WTC11 (cell line): ENCODE measurements around the gene LTA4H. TPM values are rescaled to one million over a fixed set of nuclear protein-coding genes. Genes with fewer than 3 reads are reported as not detected.

Experiments
- ATAC-seq: fragments of 200-7000 bp; cut with Tn5 transposase; 2 replicates; pipeline ENCODE4 v1.10.0; 2021; ENCODE audit warnings: mild to moderate bottlenecking, moderate library complexity
- CTCF ChIA-PET: fragments of 300-600 bp; sonication (Branson Sonifier 250); formaldehyde crosslinking; loops from one replicate; lab custom pipeline; 2021; ENCODE audit warnings: antibody characterized with exemption; lab: Charles Lee
- POLR2A ChIA-PET: fragments of 350-600 bp; sonication (Branson Sonifier 250); formaldehyde crosslinking; loops from one replicate; lab custom pipeline; 2021; ENCODE audit warnings: antibody characterized with exemption; lab: Charles Lee
- DNase-seq: peaks from one replicate; pipeline ENCODE4 v3.0.0; 2021; ENCODE audit warnings: low spot score
- H3K27ac Mint-ChIP-seq: 2 replicates; pipeline ENCODE4 v1.8.0; 2021; ENCODE audit warnings: mixed read lengths
- H3K27me3 Mint-ChIP-seq: 2 replicates; pipeline ENCODE4 v1.8.0; 2021; ENCODE audit warnings: low read depth, mild to moderate bottlenecking, moderate library complexity, mixed read lengths
- H3K36me3 Mint-ChIP-seq: 2 replicates; pipeline ENCODE4 v1.8.0; 2021; ENCODE audit warnings: mixed read lengths
- H3K4me1 Mint-ChIP-seq: 2 replicates; pipeline ENCODE4 v1.8.0; 2022; ENCODE audit warnings: mixed read lengths
- H3K4me3 Mint-ChIP-seq: 2 replicates; pipeline ENCODE4 v1.8.0; 2021; ENCODE audit warnings: mild to moderate bottlenecking, moderate library complexity, mixed read lengths
- H3K9me3 Mint-ChIP-seq: 2 replicates; pipeline ENCODE4 v1.8.0; 2021; ENCODE audit warnings: mixed read lengths
- ATF1 ChIP-seq: sonication (generic); formaldehyde crosslinking; IDR thresholded peaks from 2 replicates; pipeline ENCODE4 v1.8.1; 2023; ENCODE audit warnings: mild to moderate bottlenecking, moderate library complexity, missing genetic modification reagents
- CBFB ChIP-seq: sonication (generic); formaldehyde crosslinking; IDR thresholded peaks from 2 replicates; pipeline ENCODE4 v1.8.1; 2022; ENCODE audit warnings: mild to moderate bottlenecking, low read depth, missing genetic modification reagents
- CDX4 ChIP-seq: fragments of 250-450 bp; sonication (Bioruptor Pico); IDR thresholded peaks from 2 replicates; pipeline ENCODE4 v1.9.0; 2021; ENCODE audit warnings: moderate library complexity, mild to moderate bottlenecking, inconsistent platforms, borderline replicate concordance
- FOXJ3 ChIP-seq: sonication (generic); formaldehyde crosslinking; IDR thresholded peaks from 2 replicates; pipeline ENCODE4 v1.9.0; 2021; ENCODE audit warnings: missing genetic modification reagents, mild to moderate bottlenecking, borderline replicate concordance
- FOXK1 ChIP-seq: sonication (generic); formaldehyde crosslinking; IDR thresholded peaks from 2 replicates; pipeline ENCODE4 v1.8.0; 2022; ENCODE audit warnings: mild to moderate bottlenecking, moderate library complexity, missing genetic modification reagents
- FOXP1 ChIP-seq: sonication (generic); formaldehyde crosslinking; IDR thresholded peaks from 2 replicates; pipeline ENCODE4 v1.8.0; 2022; ENCODE audit warnings: missing genetic modification reagents, mild to moderate bottlenecking, moderate library complexity, borderline replicate concordance
- FOXP4 ChIP-seq: sonication (generic); formaldehyde crosslinking; IDR thresholded peaks from 2 replicates; pipeline ENCODE4 v1.8.0; 2022; ENCODE audit warnings: mild to moderate bottlenecking, missing genetic modification reagents
- GTF2I ChIP-seq: fragments of 250-450 bp; sonication (Bioruptor Pico); conservative IDR thresholded peaks from 2 replicates; pipeline ENCODE4 v1.4.0; 2021; ENCODE audit warnings: mild to moderate bottlenecking
- HMGA2 ChIP-seq: fragments of 250-450 bp; sonication (Bioruptor Pico); IDR thresholded peaks from 2 replicates; pipeline ENCODE4 v1.4.0; 2021; ENCODE audit warnings: mild to moderate bottlenecking, moderate library complexity
- MXD4 ChIP-seq: fragments of 250-450 bp; sonication (Bioruptor Pico); IDR thresholded peaks from 2 replicates; pipeline ENCODE4 v1.8.0; 2021; ENCODE audit warnings: mild to moderate bottlenecking, moderate library complexity, borderline replicate concordance
- RORB ChIP-seq: fragments of 250-450 bp; sonication (Bioruptor Pico); IDR thresholded peaks from 2 replicates; pipeline ENCODE4 v1.9.0; 2021; ENCODE audit warnings: mild to moderate bottlenecking
- SOX15 ChIP-seq: fragments of 250-450 bp; sonication (Bioruptor Pico); IDR thresholded peaks from 2 replicates; pipeline ENCODE4 v1.9.0; 2021; ENCODE audit warnings: mild to moderate bottlenecking
- TEAD4 ChIP-seq: sonication (generic); formaldehyde crosslinking; IDR thresholded peaks from 2 replicates; pipeline ENCODE4 v1.8.0; 2022; ENCODE audit warnings: mild to moderate bottlenecking, missing genetic modification reagents
- ZNF121 ChIP-seq: sonication (generic); formaldehyde crosslinking; IDR thresholded peaks from 2 replicates; pipeline ENCODE4 v1.8.0; 2023; ENCODE audit warnings: missing genetic modification reagents
- total RNA-seq: library from RNA; stranded (reverse); gene quantifications from 3 replicates; pipeline ENCODE4 v1.2.3, GENCODE V29; 2021
- TF ChIP-seq, protein P1 (sequence below): sonication (generic); formaldehyde crosslinking; IDR thresholded peaks from 2 replicates; pipeline ENCODE4 v1.8.1; 2022; ENCODE audit warnings: mild to moderate bottlenecking, moderate library complexity, missing genetic modification reagents
- TF ChIP-seq, protein P2 (sequence below): sonication (generic); formaldehyde crosslinking; IDR thresholded peaks from 2 replicates; pipeline ENCODE4 v1.8.1; 2023; ENCODE audit warnings: mild to moderate bottlenecking, missing genetic modification reagents, borderline replicate concordance
- TF ChIP-seq, protein P3 (sequence below): sonication (generic); formaldehyde crosslinking; IDR thresholded peaks from 2 replicates; pipeline ENCODE4 v1.8.0; 2022; ENCODE audit warnings: mild to moderate bottlenecking, missing genetic modification reagents
- TF ChIP-seq, protein P4 (sequence below): fragments of 250-450 bp; sonication (Bioruptor Pico); IDR thresholded peaks from 2 replicates; pipeline ENCODE4 v1.9.0; 2021; ENCODE audit warnings: mild to moderate bottlenecking, borderline replicate concordance
- TF ChIP-seq, protein P5 (sequence below): fragments of 250-450 bp; sonication (Bioruptor Pico); IDR thresholded peaks from 2 replicates; pipeline ENCODE4 v1.9.0; 2021; ENCODE audit warnings: mild to moderate bottlenecking

LTA4H gene
- total RNA-seq, 1 experiment from 2014 or later: 134 TPM

GRCh38 chr12:96050139-96050538 is 14.8 kb upstream of the LTA4H start:
- Mint-ChIP-seq H3K4me3 (no peak overlapping the region), H3K36me3 (0 out of 2 replicates have a peak, but pooled peaks cover 2% of the 10 kb centered on the region), H3K4me1 (peaks cover 11% of the 10 kb centered on the region; the same call in 1 of the 2 replicates), H3K27me3 (no peaks in the 10 kb centered on the region; the same call in 1 of the 2 replicates), H3K9me3 (peaks cover 32% of the 10 kb centered on the region), H3K27ac (no peak overlapping the region)
- DNase-seq (no peak), ATAC-seq (no peak)
- ChIA-PET POLR2A (no interaction called here), CTCF (no interaction called here)
- no peak for TF ChIP-seq RORB (CRISPR knock-in tag)
- no peak for TF ChIP-seq CDX4 (CRISPR knock-in tag)
- no peak for TF ChIP-seq FOXP1 (CRISPR knock-in tag)
- no peak for TF ChIP-seq ATF1 (CRISPR knock-in tag)
- no peak for TF ChIP-seq GTF2I (CRISPR knock-in tag)

- Mint-ChIP-seq H3K4me3 (no peak overlapping the region), H3K36me3 (0 out of 2 replicates have a peak, but pooled peaks cover 2% of the 10 kb centered on the region), H3K4me1 (peaks cover 11% of the 10 kb centered on the region; the same call in 1 of the 2 replicates), H3K9me3 (peaks cover 31% of the 10 kb centered on the region), H3K27ac (no peak overlapping the region), H3K27me3 (no peaks in the 10 kb centered on the region; the same call in 1 of the 2 replicates)
- ChIA-PET CTCF (no interaction called here), POLR2A (no interaction called here)
- no peak for ATAC-seq
- no peak for DNase-seq
- TF ChIP-seq, protein P1, sequence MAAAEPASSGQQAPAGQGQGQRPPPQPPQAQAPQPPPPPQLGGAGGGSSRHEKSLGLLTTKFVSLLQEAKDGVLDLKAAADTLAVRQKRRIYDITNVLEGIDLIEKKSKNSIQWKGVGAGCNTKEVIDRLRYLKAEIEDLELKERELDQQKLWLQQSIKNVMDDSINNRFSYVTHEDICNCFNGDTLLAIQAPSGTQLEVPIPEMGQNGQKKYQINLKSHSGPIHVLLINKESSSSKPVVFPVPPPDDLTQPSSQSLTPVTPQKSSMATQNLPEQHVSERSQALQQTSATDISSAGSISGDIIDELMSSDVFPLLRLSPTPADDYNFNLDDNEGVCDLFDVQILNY (CRISPR knock-in tag): no peak
- TF ChIP-seq FOXK1 (no peak), CBFB (CRISPR knock-in tag) (no peak), TEAD4 (CRISPR knock-in tag) (no peak), FOXP4 (CRISPR knock-in tag) (no peak), ZNF121 (CRISPR knock-in tag) (no peak), FOXJ3 (no peak), HMGA2 (CRISPR knock-in tag) (no peak), SOX15 (CRISPR knock-in tag) (no peak), MXD4 (CRISPR knock-in tag) (no peak)
- TF ChIP-seq, protein P2, sequence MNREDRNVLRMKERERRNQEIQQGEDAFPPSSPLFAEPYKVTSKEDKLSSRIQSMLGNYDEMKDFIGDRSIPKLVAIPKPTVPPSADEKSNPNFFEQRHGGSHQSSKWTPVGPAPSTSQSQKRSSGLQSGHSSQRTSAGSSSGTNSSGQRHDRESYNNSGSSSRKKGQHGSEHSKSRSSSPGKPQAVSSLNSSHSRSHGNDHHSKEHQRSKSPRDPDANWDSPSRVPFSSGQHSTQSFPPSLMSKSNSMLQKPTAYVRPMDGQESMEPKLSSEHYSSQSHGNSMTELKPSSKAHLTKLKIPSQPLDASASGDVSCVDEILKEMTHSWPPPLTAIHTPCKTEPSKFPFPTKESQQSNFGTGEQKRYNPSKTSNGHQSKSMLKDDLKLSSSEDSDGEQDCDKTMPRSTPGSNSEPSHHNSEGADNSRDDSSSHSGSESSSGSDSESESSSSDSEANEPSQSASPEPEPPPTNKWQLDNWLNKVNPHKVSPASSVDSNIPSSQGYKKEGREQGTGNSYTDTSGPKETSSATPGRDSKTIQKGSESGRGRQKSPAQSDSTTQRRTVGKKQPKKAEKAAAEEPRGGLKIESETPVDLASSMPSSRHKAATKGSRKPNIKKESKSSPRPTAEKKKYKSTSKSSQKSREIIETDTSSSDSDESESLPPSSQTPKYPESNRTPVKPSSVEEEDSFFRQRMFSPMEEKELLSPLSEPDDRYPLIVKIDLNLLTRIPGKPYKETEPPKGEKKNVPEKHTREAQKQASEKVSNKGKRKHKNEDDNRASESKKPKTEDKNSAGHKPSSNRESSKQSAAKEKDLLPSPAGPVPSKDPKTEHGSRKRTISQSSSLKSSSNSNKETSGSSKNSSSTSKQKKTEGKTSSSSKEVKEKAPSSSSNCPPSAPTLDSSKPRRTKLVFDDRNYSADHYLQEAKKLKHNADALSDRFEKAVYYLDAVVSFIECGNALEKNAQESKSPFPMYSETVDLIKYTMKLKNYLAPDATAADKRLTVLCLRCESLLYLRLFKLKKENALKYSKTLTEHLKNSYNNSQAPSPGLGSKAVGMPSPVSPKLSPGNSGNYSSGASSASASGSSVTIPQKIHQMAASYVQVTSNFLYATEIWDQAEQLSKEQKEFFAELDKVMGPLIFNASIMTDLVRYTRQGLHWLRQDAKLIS (CRISPR knock-in tag): no peak
- TF ChIP-seq, protein P3, sequence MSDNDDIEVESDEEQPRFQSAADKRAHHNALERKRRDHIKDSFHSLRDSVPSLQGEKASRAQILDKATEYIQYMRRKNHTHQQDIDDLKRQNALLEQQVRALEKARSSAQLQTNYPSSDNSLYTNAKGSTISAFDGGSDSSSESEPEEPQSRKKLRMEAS (CRISPR knock-in tag): no peak
- TF ChIP-seq, protein P4, sequence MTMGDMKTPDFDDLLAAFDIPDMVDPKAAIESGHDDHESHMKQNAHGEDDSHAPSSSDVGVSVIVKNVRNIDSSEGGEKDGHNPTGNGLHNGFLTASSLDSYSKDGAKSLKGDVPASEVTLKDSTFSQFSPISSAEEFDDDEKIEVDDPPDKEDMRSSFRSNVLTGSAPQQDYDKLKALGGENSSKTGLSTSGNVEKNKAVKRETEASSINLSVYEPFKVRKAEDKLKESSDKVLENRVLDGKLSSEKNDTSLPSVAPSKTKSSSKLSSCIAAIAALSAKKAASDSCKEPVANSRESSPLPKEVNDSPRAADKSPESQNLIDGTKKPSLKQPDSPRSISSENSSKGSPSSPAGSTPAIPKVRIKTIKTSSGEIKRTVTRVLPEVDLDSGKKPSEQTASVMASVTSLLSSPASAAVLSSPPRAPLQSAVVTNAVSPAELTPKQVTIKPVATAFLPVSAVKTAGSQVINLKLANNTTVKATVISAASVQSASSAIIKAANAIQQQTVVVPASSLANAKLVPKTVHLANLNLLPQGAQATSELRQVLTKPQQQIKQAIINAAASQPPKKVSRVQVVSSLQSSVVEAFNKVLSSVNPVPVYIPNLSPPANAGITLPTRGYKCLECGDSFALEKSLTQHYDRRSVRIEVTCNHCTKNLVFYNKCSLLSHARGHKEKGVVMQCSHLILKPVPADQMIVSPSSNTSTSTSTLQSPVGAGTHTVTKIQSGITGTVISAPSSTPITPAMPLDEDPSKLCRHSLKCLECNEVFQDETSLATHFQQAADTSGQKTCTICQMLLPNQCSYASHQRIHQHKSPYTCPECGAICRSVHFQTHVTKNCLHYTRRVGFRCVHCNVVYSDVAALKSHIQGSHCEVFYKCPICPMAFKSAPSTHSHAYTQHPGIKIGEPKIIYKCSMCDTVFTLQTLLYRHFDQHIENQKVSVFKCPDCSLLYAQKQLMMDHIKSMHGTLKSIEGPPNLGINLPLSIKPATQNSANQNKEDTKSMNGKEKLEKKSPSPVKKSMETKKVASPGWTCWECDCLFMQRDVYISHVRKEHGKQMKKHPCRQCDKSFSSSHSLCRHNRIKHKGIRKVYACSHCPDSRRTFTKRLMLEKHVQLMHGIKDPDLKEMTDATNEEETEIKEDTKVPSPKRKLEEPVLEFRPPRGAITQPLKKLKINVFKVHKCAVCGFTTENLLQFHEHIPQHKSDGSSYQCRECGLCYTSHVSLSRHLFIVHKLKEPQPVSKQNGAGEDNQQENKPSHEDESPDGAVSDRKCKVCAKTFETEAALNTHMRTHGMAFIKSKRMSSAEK: no peak
- TF ChIP-seq, protein P5, sequence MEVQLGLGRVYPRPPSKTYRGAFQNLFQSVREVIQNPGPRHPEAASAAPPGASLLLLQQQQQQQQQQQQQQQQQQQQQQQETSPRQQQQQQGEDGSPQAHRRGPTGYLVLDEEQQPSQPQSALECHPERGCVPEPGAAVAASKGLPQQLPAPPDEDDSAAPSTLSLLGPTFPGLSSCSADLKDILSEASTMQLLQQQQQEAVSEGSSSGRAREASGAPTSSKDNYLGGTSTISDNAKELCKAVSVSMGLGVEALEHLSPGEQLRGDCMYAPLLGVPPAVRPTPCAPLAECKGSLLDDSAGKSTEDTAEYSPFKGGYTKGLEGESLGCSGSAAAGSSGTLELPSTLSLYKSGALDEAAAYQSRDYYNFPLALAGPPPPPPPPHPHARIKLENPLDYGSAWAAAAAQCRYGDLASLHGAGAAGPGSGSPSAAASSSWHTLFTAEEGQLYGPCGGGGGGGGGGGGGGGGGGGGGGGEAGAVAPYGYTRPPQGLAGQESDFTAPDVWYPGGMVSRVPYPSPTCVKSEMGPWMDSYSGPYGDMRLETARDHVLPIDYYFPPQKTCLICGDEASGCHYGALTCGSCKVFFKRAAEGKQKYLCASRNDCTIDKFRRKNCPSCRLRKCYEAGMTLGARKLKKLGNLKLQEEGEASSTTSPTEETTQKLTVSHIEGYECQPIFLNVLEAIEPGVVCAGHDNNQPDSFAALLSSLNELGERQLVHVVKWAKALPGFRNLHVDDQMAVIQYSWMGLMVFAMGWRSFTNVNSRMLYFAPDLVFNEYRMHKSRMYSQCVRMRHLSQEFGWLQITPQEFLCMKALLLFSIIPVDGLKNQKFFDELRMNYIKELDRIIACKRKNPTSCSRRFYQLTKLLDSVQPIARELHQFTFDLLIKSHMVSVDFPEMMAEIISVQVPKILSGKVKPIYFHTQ: no peak
Observed at GRCh38 chr12:96049101-96049500, 13.7 kb upstream of the LTA4H start.
